Naive thymus-derived CD4-positive, alpha-beta T cell (primary cell): ENCODE measurements around the gene SLC37A2. TPM values are rescaled to one million over a fixed set of nuclear protein-coding genes. Genes with fewer than 3 reads are reported as not detected.

Experiments
- ATAC-seq: fragments of 150-1000 bp; cut with Tn5 transposase; 2 replicates; pipeline ENCODE4 v1.10.0; 2021; ENCODE audit warnings: mild to moderate bottlenecking, moderate library complexity
- CTCF ChIA-PET: fragments of 350-600 bp; sonication (Branson Sonifier 250); formaldehyde crosslinking; loops from one replicate; lab custom pipeline; 2021; ENCODE audit warnings: antibody characterized with exemption; lab: Charles Lee
- POLR2A ChIA-PET: fragments of 350-600 bp; sonication (Branson Sonifier 250); formaldehyde crosslinking; loops from one replicate; lab custom pipeline; 2021; ENCODE audit warnings: antibody characterized with exemption, inconsistent platforms; lab: Charles Lee
- DNase-seq, 9 donors: peaks; one replicate each; pipeline versions ENCODE4 v3.0.0 to v3.0.0-alpha.2; 2020 to 2022; ENCODE audit warnings: mixed read lengths in 1 of 9
- H3K27ac ChIP-seq: one replicate; pipeline ENCODE4 v1.7.0; 2013; ENCODE audit warnings: mild to moderate bottlenecking, low read depth, low read length, moderate library complexity
- H3K27me3 ChIP-seq, 2 donors: one replicate each; pipeline ENCODE4 v1.7.0; 2013; ENCODE audit warnings: low read length in 2 of 2, mild to moderate bottlenecking in 2 of 2, moderate library complexity in 2 of 2; ENCODE audit not compliant: control insufficient read depth in 2 of 2, insufficient read depth in 2 of 2
- H3K36me3 ChIP-seq, 3 experiments: 1 replicate in 2 of 3; 2 replicates in 1 of 3; pipeline ENCODE4 v1.7.0; 2013; ENCODE audit warnings: low read length in 3 of 3, mild to moderate bottlenecking in 3 of 3, moderate library complexity in 1 of 3; ENCODE audit not compliant: insufficient read depth in 3 of 3, control insufficient read depth in 2 of 3
- H3K4me1 ChIP-seq, 2 donors: one replicate each; pipeline ENCODE4 v1.7.0; 2013; ENCODE audit warnings: low read length in 2 of 2, mild to moderate bottlenecking in 2 of 2, moderate library complexity in 1 of 2; ENCODE audit not compliant: control insufficient read depth in 2 of 2, insufficient read depth in 2 of 2
- H3K4me3 ChIP-seq: 2 replicates; pipeline ENCODE4 v1.7.0; 2013; ENCODE audit warnings: mild to moderate bottlenecking, low read length
- H3K9me3 ChIP-seq, 3 experiments: 1 replicate in 2 of 3; 2 replicates in 1 of 3; pipeline ENCODE4 v1.7.0; 2013; ENCODE audit warnings: low read length in 3 of 3; ENCODE audit not compliant: control insufficient read depth in 2 of 3
- H3K27ac Mint-ChIP-seq, 9 donors: one replicate each; pipeline ENCODE4 v1.8.0; 2020 to 2022; ENCODE audit warnings: mixed read lengths in 9 of 9, mild to moderate bottlenecking in 8 of 9, moderate library complexity in 5 of 9, inconsistent platforms in 2 of 9
- H3K27me3 Mint-ChIP-seq, 5 donors: one replicate each; pipeline ENCODE4 v1.8.0; 2021 to 2022; ENCODE audit warnings: mixed read lengths in 5 of 5, mild to moderate bottlenecking in 1 of 5
- H3K36me3 Mint-ChIP-seq, 5 donors: one replicate each; pipeline ENCODE4 v1.8.0; 2020 to 2022; ENCODE audit warnings: mixed read lengths in 5 of 5, mild to moderate bottlenecking in 3 of 5, inconsistent platforms in 1 of 5
- H3K4me1 Mint-ChIP-seq, 7 donors: one replicate each; pipeline ENCODE4 v1.8.0; 2020 to 2022; ENCODE audit warnings: mixed read lengths in 7 of 7, mild to moderate bottlenecking in 3 of 7, inconsistent platforms in 1 of 7
- H3K4me3 Mint-ChIP-seq, 10 donors: one replicate each; pipeline ENCODE4 v1.8.0; 2020 to 2022; ENCODE audit warnings: mild to moderate bottlenecking in 10 of 10, mixed read lengths in 10 of 10, moderate library complexity in 6 of 10, inconsistent platforms in 2 of 10
- H3K9me3 Mint-ChIP-seq, 11 donors: one replicate each; pipeline ENCODE4 v1.8.0; 2020 to 2022; ENCODE audit warnings: mixed read lengths in 11 of 11, mild to moderate bottlenecking in 4 of 11, inconsistent platforms in 1 of 11, moderate library complexity in 1 of 11
- intact Hi-C, 2 donors: fragments of 100-400 bp; cut with micrococcal nuclease; formaldehyde crosslinking; loops; one replicate each; pipeline ENCODE4 v1.15.1; 2023
- polyA plus RNA-seq, 2 donors: library from polyadenylated mRNA; unstranded; fragments of 300-500 nt; fragmentation: Illumina TruSeq; gene quantifications; one replicate each; pipeline ENCODE4 v1.2.3, GENCODE V29; 2021
- total RNA-seq, 6 experiments: library from RNA in 5 of 6; stranded (reverse) in 5 of 6; gene quantifications; 1 replicate in 5 of 6; 2 replicates in 1 of 6; pipeline ENCODE4 v1.2.3 and lab custom pipeline; 2021 to 2026

Gene SLC37A2
- total and polyA plus RNA-seq, 7 experiments from 2014 or later, result 0.07 to 16.3 (median 1.9) TPM

- Mint-ChIP-seq H3K4me3 (no peak overlapping the region), H3K36me3 (no peaks in the 10 kb centered on the region), H3K27me3 (peaks cover 0 to 18% (median 0%) of the 10 kb centered on the region in 5 donors), H3K4me1 (peaks cover 0 to 6% (median 0%) of the 10 kb centered on the region in 7 donors), H3K27ac (peak overlapping the region in 2 of 9 donors; percentile 7 to 8), H3K9me3 (no peaks in the 10 kb centered on the region)
- no peaks in the 10 kb centered on the region for H3K9me3 ChIP-seq
- POLR2A ChIA-PET, result no interaction called here
- DNase-seq, result peak in 1 of 9 donors; percentile 7
- H3K4me3 ChIP-seq, result no peak overlapping the region
- no peak for ATAC-seq
- CTCF ChIA-PET, result no interaction called here
- intact Hi-C loops, result no loop called here
- H3K36me3 ChIP-seq, result no peaks in the 10 kb centered on the region
- H3K4me1 ChIP-seq, result no peaks in the 10 kb centered on the region
- no peaks in the 10 kb centered on the region for H3K27me3 ChIP-seq
- no peak overlapping the region for H3K27ac ChIP-seq
These were observed 14.9 kb downstream of the SLC37A2 start for GRCh38 chr11:125078016-125078415.

- ChIA-PET POLR2A (interaction anchor here (0.6 kb wide), 1 partner anchor 31 kb away, joined by 3 read pairs; no protein-coding TSS in a partner anchor), CTCF (no interaction called here)
- H3K27me3 ChIP-seq, result no peaks in the 10 kb centered on the region
- no peaks in the 10 kb centered on the region for H3K36me3 ChIP-seq
- H3K4me1 ChIP-seq, result no peaks in the 10 kb centered on the region
- DNase-seq (peak in 1 of 9 donors; percentile 10), ATAC-seq (no peak)
- H3K4me3 Mint-ChIP-seq, result no peak overlapping the region
- H3K27ac Mint-ChIP-seq, result no peak overlapping the region
- no peaks in the 10 kb centered on the region for H3K9me3 Mint-ChIP-seq
- H3K36me3 Mint-ChIP-seq, result no peaks in the 10 kb centered on the region
- no peak overlapping the region for H3K27ac ChIP-seq
- intact Hi-C loops, result no loop called here
- H3K4me3 ChIP-seq, result no peak overlapping the region
- no peaks in the 10 kb centered on the region for H3K9me3 ChIP-seq
- peaks cover 0 to 6% (median 0%) of the 10 kb centered on the region in 7 donors for H3K4me1 Mint-ChIP-seq
- H3K27me3 Mint-ChIP-seq, result peaks cover 0 to 18% (median 0%) of the 10 kb centered on the region in 5 donors
These were observed 15.5 kb downstream of the SLC37A2 start for GRCh38 chr11:125078516-125079140.

GRCh38 chr11:125079151-125079877, 16.2 kb downstream of the SLC37A2 start:
- no peaks in the 10 kb centered on the region for H3K9me3 ChIP-seq
- intact Hi-C loops, result no loop called here
- ATAC-seq, result no peak
- H3K36me3 ChIP-seq, result no peaks in the 10 kb centered on the region
- Mint-ChIP-seq H3K36me3 (no peaks in the 10 kb centered on the region), H3K27ac (no peak overlapping the region), H3K4me3 (no peak overlapping the region), H3K4me1 (peaks cover 0 to 2% (median 0%) of the 10 kb centered on the region in 7 donors), H3K9me3 (no peaks in the 10 kb centered on the region), H3K27me3 (peaks cover 0 to 13% (median 0%) of the 10 kb centered on the region in 5 donors)
- H3K4me1 ChIP-seq, result no peaks in the 10 kb centered on the region
- H3K4me3 ChIP-seq, result no peak overlapping the region
- POLR2A ChIA-PET, result interaction anchor here (0.6 kb wide), 1 partner anchor 30 kb away, joined by 3 read pairs; no protein-coding TSS in a partner anchor
- DNase-seq, result no peak
- CTCF ChIA-PET, result no interaction called here
- H3K27ac ChIP-seq, result no peak overlapping the region
- no peaks in the 10 kb centered on the region for H3K27me3 ChIP-seq

- Histone ChIP-seq H3K27ac (no peak overlapping the region), H3K9me3 (no peaks in the 10 kb centered on the region), H3K36me3 (no peaks in the 10 kb centered on the region), H3K4me3 (no peak overlapping the region), H3K27me3 (no peaks in the 10 kb centered on the region), H3K4me1 (no peaks in the 10 kb centered on the region)
- ChIA-PET POLR2A (no interaction called here), CTCF (no interaction called here)
- H3K27me3 Mint-ChIP-seq, result peaks cover 0 to 10% (median 0%) of the 10 kb centered on the region in 5 donors
- H3K36me3 Mint-ChIP-seq, result no peaks in the 10 kb centered on the region
- no peaks in the 10 kb centered on the region for H3K9me3 Mint-ChIP-seq
- H3K27ac Mint-ChIP-seq, result no peak overlapping the region
- intact Hi-C loops, result no loop called here
- no peak overlapping the region for H3K4me3 Mint-ChIP-seq
- ATAC-seq, result no peak
- peak in 1 of 9 donors; percentile 10 for DNase-seq
- H3K4me1 Mint-ChIP-seq, result peaks cover 0 to 3% (median 0%) of the 10 kb centered on the region in 7 donors
These were observed 16.9 kb downstream of the SLC37A2 start for GRCh38 chr11:125079878-125080530.

- Mint-ChIP-seq H3K27me3 (peaks cover 0 to 10% (median 0%) of the 10 kb centered on the region in 5 donors), H3K4me1 (peaks cover 0 to 3% (median 0%) of the 10 kb centered on the region in 7 donors), H3K27ac (no peak overlapping the region), H3K9me3 (no peaks in the 10 kb centered on the region), H3K36me3 (no peaks in the 10 kb centered on the region), H3K4me3 (no peak overlapping the region)
- H3K4me3 ChIP-seq, result no peak overlapping the region
- H3K27me3 ChIP-seq, result no peaks in the 10 kb centered on the region
- no peaks in the 10 kb centered on the region for H3K36me3 ChIP-seq
- no peaks in the 10 kb centered on the region for H3K4me1 ChIP-seq
- H3K9me3 ChIP-seq, result no peaks in the 10 kb centered on the region
- ATAC-seq (no peak), DNase-seq (peak in 1 of 9 donors; percentile 7)
- POLR2A ChIA-PET, result no interaction called here
- intact Hi-C loops, result no loop called here
- CTCF ChIA-PET, result no interaction called here
- no peak overlapping the region for H3K27ac ChIP-seq
These were observed 17.4 kb downstream of the SLC37A2 start for GRCh38 chr11:125080531-125080911.

GRCh38 chr11:125081098-125081798, 18.1 kb downstream of the SLC37A2 start:
- Mint-ChIP-seq H3K4me1 (peaks cover 0 to 3% (median 0%) of the 10 kb centered on the region in 7 donors), H3K27ac (no peak overlapping the region), H3K36me3 (no peaks in the 10 kb centered on the region), H3K9me3 (no peaks in the 10 kb centered on the region), H3K4me3 (no peak overlapping the region), H3K27me3 (peaks cover 0 to 10% (median 0%) of the 10 kb centered on the region in 5 donors)
- no peak for ATAC-seq
- H3K4me1 ChIP-seq, result no peaks in the 10 kb centered on the region
- no peak overlapping the region for H3K27ac ChIP-seq
- DNase-seq, result peak in 1 of 9 donors; percentile 13
- no peaks in the 10 kb centered on the region for H3K36me3 ChIP-seq
- no peaks in the 10 kb centered on the region for H3K27me3 ChIP-seq
- POLR2A ChIA-PET, result no interaction called here
- no peaks in the 10 kb centered on the region for H3K9me3 ChIP-seq
- no peak overlapping the region for H3K4me3 ChIP-seq
- CTCF ChIA-PET, result no interaction called here
- intact Hi-C loops, result no loop called here
